Mucosa of rectum (tissue), 2 donors: Measurements from ENCODE around the gene S100A4.

Source experiments
- H3K27ac ChIP-seq, 2 donors: one replicate each; pipeline ENCODE4 v1.7.0; 2013; ENCODE audit warnings: inconsistent platforms in 2 of 2, low read depth in 2 of 2, low read length in 2 of 2
- H3K27me3 ChIP-seq, 2 donors: one replicate each; pipeline ENCODE4 v1.7.0; 2013; ENCODE audit warnings: low read length in 2 of 2; ENCODE audit not compliant: control insufficient read depth in 2 of 2, insufficient read depth in 2 of 2
- H3K36me3 ChIP-seq, 2 donors: one replicate each; pipeline ENCODE4 v1.7.0; 2013; ENCODE audit warnings: low read length in 2 of 2; ENCODE audit not compliant: control insufficient read depth in 2 of 2, insufficient read depth in 2 of 2
- H3K4me1 ChIP-seq, 2 donors: one replicate each; pipeline ENCODE4 v1.7.0; 2013; ENCODE audit warnings: low read length in 2 of 2, mild to moderate bottlenecking in 1 of 2; ENCODE audit not compliant: control insufficient read depth in 2 of 2, insufficient read depth in 2 of 2
- H3K4me3 ChIP-seq, 2 donors: one replicate each; pipeline ENCODE4 v1.7.0; 2013; ENCODE audit warnings: low read length in 2 of 2
- H3K9ac ChIP-seq, 2 donors: one replicate each; pipeline ENCODE4 v1.7.0; 2013; ENCODE audit warnings: low read length in 2 of 2, low read depth in 1 of 2, mild to moderate bottlenecking in 1 of 2
- H3K9me3 ChIP-seq, 2 donors: one replicate each; pipeline ENCODE4 v1.7.0; 2013; ENCODE audit warnings: low read length in 2 of 2; ENCODE audit not compliant: control insufficient read depth in 2 of 2
- donor health status: healthy.
- donor health status: Normal muscosa, but diverticular disease.

S100A4 gene

DNA sequence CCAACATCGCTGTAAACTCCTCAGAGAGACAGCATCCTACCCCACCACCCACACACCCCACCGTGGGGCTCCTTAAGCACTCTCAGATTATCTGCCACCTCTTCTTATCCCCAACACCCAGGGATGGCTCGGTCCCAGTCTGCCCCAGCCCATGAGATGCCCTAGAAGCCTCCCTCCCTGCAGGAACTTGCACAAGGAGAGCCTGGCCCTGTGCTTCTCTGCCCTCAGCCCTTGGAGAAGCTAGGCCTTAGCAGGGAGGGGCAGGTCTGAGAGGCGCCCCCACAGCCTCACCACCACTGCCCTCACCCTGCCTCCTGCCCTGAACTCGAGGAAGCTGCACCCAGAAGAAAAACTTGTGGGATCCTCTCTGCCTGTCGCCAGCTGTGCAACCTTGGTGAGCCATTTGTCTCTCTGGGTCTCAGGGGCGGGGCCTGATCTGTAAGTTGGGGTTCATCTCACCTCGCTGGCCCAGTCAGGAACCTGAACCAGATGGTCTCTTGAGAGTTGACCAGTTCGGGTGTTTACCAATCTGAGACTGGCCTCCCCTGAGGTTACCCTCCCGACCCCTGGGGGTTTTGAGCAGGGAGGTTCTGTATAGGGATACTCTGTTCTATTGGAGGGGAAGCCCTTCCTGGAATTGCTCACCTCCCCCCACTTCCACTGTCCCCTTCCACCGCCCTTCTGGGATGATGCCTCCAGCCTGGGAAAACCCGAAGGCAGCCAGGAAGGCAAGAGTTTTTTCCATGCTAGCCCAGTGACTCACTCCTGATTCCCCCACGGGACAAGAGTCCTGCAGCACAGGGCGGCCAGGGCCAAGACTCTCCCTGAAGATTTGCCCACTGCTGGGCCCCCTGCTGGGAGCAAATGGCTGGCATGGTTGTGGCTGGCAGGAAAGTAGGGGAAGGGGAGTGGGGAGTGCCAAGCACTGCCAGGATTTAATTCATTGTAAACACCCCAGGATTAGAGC lies 3.4 kb upstream of the S100A4 start, which contains the start of gene S100A3:
TSS of gene S100A3 (minus strand) at position 537 of the 967 bp plus-strand sequence. CDS start 773 bp downstream, outside the sequence.
- Histone ChIP-seq H3K9ac (no peak within 1 kb of the TSS), H3K36me3 (peaks cover 0 to under 1% of the 10 kb centered on the region in 2 donors), H3K27ac (peak within 1 kb of the TSS; percentile 46 to 48), H3K4me3 (no peak within 1 kb of the TSS), H3K27me3 (no peaks in the 10 kb centered on the region), H3K9me3 (no peaks in the 10 kb centered on the region), H3K4me1 (peaks cover 33 to 35% of the 10 kb centered on the region in 2 donors)

GRCh38 chr1:153547560-153548551 lies 2.2 kb upstream of the S100A4 start:
- Histone ChIP-seq H3K4me3 (no peak overlapping the region), H3K27ac (peak overlapping the region in 1 of 2 donors; percentile 48), H3K4me1 (peaks cover 35 to 36% of the 10 kb centered on the region in 2 donors), H3K27me3 (no peaks in the 10 kb centered on the region), H3K36me3 (peaks cover 0 to 4% of the 10 kb centered on the region in 2 donors), H3K9me3 (no peaks in the 10 kb centered on the region), H3K9ac (no peak overlapping the region)

DNA sequence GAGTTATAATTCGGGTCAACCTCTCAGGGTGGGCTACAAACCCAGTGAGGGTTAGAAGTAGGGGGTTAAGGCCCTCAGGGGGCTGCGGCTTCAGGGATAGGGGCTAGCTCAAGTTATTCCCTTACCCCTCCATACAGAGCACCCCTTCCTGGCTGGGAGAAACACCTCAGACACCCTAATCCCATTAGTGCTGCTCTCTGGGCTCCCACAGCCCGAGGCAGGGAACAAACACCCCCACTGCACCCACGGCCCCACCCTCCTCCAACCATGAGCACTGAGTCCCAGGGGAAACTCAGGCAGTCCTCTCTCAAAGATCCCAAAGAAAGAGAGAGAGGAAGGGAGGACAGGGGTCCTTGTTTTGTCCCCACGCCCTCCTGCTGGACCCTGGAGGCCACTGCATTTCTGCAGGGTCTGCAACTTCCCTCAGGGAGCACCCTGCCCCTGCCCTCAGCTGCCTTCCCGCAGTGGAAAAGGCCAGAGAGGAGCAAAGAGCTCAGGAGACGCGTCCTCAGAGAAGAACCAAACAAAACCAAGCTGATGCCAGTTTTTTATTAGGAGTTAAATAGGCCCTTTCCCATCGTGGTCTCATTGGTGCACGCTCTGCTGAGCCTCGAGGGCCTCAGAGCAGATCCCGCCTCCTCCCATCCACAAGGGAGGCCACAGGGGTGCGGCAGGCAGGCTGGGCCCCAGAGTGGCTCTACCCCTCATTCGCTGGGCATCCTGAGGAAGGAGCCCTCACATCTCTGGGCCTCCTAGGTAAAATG lies 1.4 kb upstream of the S100A4 start:
- Histone ChIP-seq H3K4me3 (no peak overlapping the region), H3K27me3 (no peaks in the 10 kb centered on the region), H3K4me1 (peaks cover 35 to 36% of the 10 kb centered on the region in 2 donors), H3K9me3 (no peaks in the 10 kb centered on the region), H3K27ac (no peak overlapping the region), H3K9ac (peak overlapping the region; percentile 24 to 68), H3K36me3 (peaks cover 0 to 4% of the 10 kb centered on the region in 2 donors)

- no peaks in the 10 kb centered on the region for H3K27me3 ChIP-seq
- no peaks in the 10 kb centered on the region for H3K9me3 ChIP-seq
- H3K27ac ChIP-seq, result peak overlapping the region in 1 of 2 donors; percentile 90
- peaks cover 35 to 39% of the 10 kb centered on the region in 2 donors for H3K4me1 ChIP-seq
- no peak overlapping the region for H3K4me3 ChIP-seq
- peak overlapping the region; percentile 3 to 68 for H3K9ac ChIP-seq
- peaks cover 0 to 4% of the 10 kb centered on the region in 2 donors for H3K36me3 ChIP-seq
Observed at GRCh38 chr1:153546371-153546770, 765 bp upstream of the S100A4 start.

- no peaks in the 10 kb centered on the region for H3K9me3 ChIP-seq
- H3K9ac ChIP-seq, result peak overlapping the region; percentile 76 to 85
- peak overlapping the region; percentile 75 to 81 for H3K4me3 ChIP-seq
- peaks cover 40 to 46% of the 10 kb centered on the region in 2 donors for H3K4me1 ChIP-seq
- peak overlapping the region; percentile 90 to 95 for H3K27ac ChIP-seq
- peaks cover 0 to 4% of the 10 kb centered on the region in 2 donors for H3K36me3 ChIP-seq
- H3K27me3 ChIP-seq, result no peaks in the 10 kb centered on the region
Observed at GRCh38 chr1:153544453-153545066, 1.0 kb downstream of the S100A4 start.

GRCh38 chr1:153543736-153544135 lies 1.9 kb downstream of the S100A4 start:
- Histone ChIP-seq H3K4me1 (peaks cover 37 to 44% of the 10 kb centered on the region in 2 donors), H3K36me3 (peaks cover 0 to 4% of the 10 kb centered on the region in 2 donors), H3K9ac (no peak overlapping the region), H3K9me3 (no peaks in the 10 kb centered on the region), H3K27ac (no peak overlapping the region), H3K27me3 (no peaks in the 10 kb centered on the region), H3K4me3 (peak overlapping the region in 1 of 2 donors; percentile 81)

- Histone ChIP-seq H3K36me3 (peaks cover 0 to 4% of the 10 kb centered on the region in 2 donors), H3K27ac (no peak overlapping the region), H3K4me1 (peaks cover 41 to 43% of the 10 kb centered on the region in 2 donors), H3K4me3 (no peak overlapping the region), H3K27me3 (no peaks in the 10 kb centered on the region), H3K9me3 (no peaks in the 10 kb centered on the region), H3K9ac (no peak overlapping the region)
Observed at GRCh38 chr1:153542956-153543711, 2.5 kb downstream of the S100A4 start.

- Histone ChIP-seq H3K27ac (peak overlapping the region in 1 of 2 donors; percentile 35), H3K4me3 (no peak overlapping the region), H3K4me1 (peaks cover 50 to 55% of the 10 kb centered on the region in 2 donors), H3K9me3 (no peaks in the 10 kb centered on the region), H3K9ac (no peak overlapping the region), H3K27me3 (no peaks in the 10 kb centered on the region), H3K36me3 (peaks cover 0 to 4% of the 10 kb centered on the region in 2 donors)
Observed at GRCh38 chr1:153541641-153542590, 3.7 kb downstream of the S100A4 start.
